Esophagus muscularis mucosa (tissue), 4 donors: ENCODE data around the gene MPV17L.

Source experiments
- EP300 ChIP-seq: sonication (generic); formaldehyde crosslinking; IDR thresholded peaks from one replicate; pipeline ENCODE4 v1.6.1; 2017; ENCODE audit warnings: antibody characterized with exemption
- POLR2A ChIP-seq: fragments of 450-650 bp; IDR thresholded peaks from one replicate; pipeline ENCODE4 v1.6.1; 2017; ENCODE audit warnings: antibody characterized with exemption, moderate library complexity, mild to moderate bottlenecking, low read depth
- POLR2AphosphoS5 ChIP-seq, 2 donors: sonication (generic); formaldehyde crosslinking; IDR thresholded peaks; one replicate each; pipeline ENCODE4 v1.6.1; 2017; ENCODE audit warnings: antibody characterized with exemption in 2 of 2
- TF ChIP-seq, protein P1 (sequence below), 3 experiments: fragments of 200-600 bp in 2 of 3; fragments of 450-650 bp in 1 of 3; sonication (generic) in 2 of 3; IDR thresholded peaks; one replicate each; pipeline ENCODE4 v1.5.1; 2017 to 2019; ENCODE audit warnings: antibody characterized with exemption in 3 of 3, mild to moderate bottlenecking in 2 of 3, moderate library complexity in 1 of 3

- TF ChIP-seq EP300: no peak
- TF ChIP-seq, protein P1, sequence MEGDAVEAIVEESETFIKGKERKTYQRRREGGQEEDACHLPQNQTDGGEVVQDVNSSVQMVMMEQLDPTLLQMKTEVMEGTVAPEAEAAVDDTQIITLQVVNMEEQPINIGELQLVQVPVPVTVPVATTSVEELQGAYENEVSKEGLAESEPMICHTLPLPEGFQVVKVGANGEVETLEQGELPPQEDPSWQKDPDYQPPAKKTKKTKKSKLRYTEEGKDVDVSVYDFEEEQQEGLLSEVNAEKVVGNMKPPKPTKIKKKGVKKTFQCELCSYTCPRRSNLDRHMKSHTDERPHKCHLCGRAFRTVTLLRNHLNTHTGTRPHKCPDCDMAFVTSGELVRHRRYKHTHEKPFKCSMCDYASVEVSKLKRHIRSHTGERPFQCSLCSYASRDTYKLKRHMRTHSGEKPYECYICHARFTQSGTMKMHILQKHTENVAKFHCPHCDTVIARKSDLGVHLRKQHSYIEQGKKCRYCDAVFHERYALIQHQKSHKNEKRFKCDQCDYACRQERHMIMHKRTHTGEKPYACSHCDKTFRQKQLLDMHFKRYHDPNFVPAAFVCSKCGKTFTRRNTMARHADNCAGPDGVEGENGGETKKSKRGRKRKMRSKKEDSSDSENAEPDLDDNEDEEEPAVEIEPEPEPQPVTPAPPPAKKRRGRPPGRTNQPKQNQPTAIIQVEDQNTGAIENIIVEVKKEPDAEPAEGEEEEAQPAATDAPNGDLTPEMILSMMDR (IDR thresholded peaks at IDR 0.05): no peak
- no peak for TF ChIP-seq POLR2A
- no peak for TF ChIP-seq POLR2AphosphoS5 (IDR thresholded peaks at IDR 0.05)
Measured at GRCh38 chr16:15404792-15405191, 9.2 kb downstream of the MPV17L start.
